Endometrium (tissue), 2 donors: ENCODE measurements around the gene SRD5A1.

ENCODE experiments used
- FAIRE-seq: peaks from 2 replicates; lab custom pipeline; 2012; peaks lifted over from hg19 to GRCh38; lab: Jason Lieb, UNC
- donor health status: control.
- donor health status: control.

SRD5A1 gene

GRCh38 chr5:6604946-6605345 is 28.3 kb upstream of the SRD5A1 start:
- FAIRE-seq: no peak

GRCh38 chr5:6606884-6607558 is 26.2 kb upstream of the SRD5A1 start:
- FAIRE-seq: no peak

GRCh38 chr5:6607559-6607936 is 25.7 kb upstream of the SRD5A1 start:
- FAIRE-seq: no peak

GRCh38 chr5:6608016-6608415 is 25.2 kb upstream of the SRD5A1 start:
- FAIRE-seq: no peak

GRCh38 chr5:6611334-6612256 is 21.6 kb upstream of the SRD5A1 start:
- no peak for FAIRE-seq

GRCh38 chr5:6615034-6615815 is 18.0 kb upstream of the SRD5A1 start:
- no peak for FAIRE-seq

- FAIRE-seq: no peak
These were observed 16.6 kb upstream of the SRD5A1 start for GRCh38 chr5:6616632-6617031.

- FAIRE-seq: no peak
These were observed 10.0 kb upstream of the SRD5A1 start for GRCh38 chr5:6623228-6623627.

GRCh38 chr5:6623941-6624340 is 9.3 kb upstream of the SRD5A1 start:
- FAIRE-seq: no peak

- FAIRE-seq: no peak
These were observed 6.7 kb upstream of the SRD5A1 start for GRCh38 chr5:6626508-6626907.

GRCh38 chr5:6631441-6631840 is 1.8 kb upstream of the SRD5A1 start:
- no peak for FAIRE-seq

- FAIRE-seq: no peak
These were observed 834 bp upstream of the SRD5A1 start for GRCh38 chr5:6632324-6632887.

- no peak for FAIRE-seq
These were observed 417 bp downstream of the SRD5A1 start for GRCh38 chr5:6633469-6634245.

- FAIRE-seq: no peak
These were observed 1.1 kb downstream of the SRD5A1 start for GRCh38 chr5:6634306-6634705.

GRCh38 chr5:6634788-6635430 is 1.7 kb downstream of the SRD5A1 start:
- no peak for FAIRE-seq

GRCh38 chr5:6636293-6636692 is 3.1 kb downstream of the SRD5A1 start:
- no peak for FAIRE-seq

- FAIRE-seq: no peak
These were observed 3.8 kb downstream of the SRD5A1 start for GRCh38 chr5:6637022-6637421.

- FAIRE-seq: no peak
These were observed 4.3 kb downstream of the SRD5A1 start for GRCh38 chr5:6637590-6637989.

- FAIRE-seq: no peak
These were observed 5.0 kb downstream of the SRD5A1 start for GRCh38 chr5:6638236-6638635.

- no peak for FAIRE-seq
These were observed 9.4 kb downstream of the SRD5A1 start for GRCh38 chr5:6642655-6643054.

GRCh38 chr5:6644794-6645241 is 11.6 kb downstream of the SRD5A1 start:
- no peak for FAIRE-seq
